Lower leg skin (tissue), 3 donors: ENCODE results near the gene BTNL2.

Experiments used
- POLR2A ChIP-seq, 2 donors: fragments of 450-650 bp; IDR thresholded peaks; one replicate each; pipeline ENCODE4 v1.6.1; 2016 to 2017; ENCODE audit warnings: antibody characterized with exemption in 2 of 2, mild to moderate bottlenecking in 1 of 2, moderate library complexity in 1 of 2
- TF ChIP-seq, protein P1 (sequence below), 3 donors: fragments of 450-650 bp; IDR thresholded peaks; one replicate each; pipeline ENCODE4 v1.5.1; 2016; ENCODE audit warnings: antibody characterized with exemption in 3 of 3, mild to moderate bottlenecking in 3 of 3, moderate library complexity in 2 of 3

- TF ChIP-seq, protein P1, sequence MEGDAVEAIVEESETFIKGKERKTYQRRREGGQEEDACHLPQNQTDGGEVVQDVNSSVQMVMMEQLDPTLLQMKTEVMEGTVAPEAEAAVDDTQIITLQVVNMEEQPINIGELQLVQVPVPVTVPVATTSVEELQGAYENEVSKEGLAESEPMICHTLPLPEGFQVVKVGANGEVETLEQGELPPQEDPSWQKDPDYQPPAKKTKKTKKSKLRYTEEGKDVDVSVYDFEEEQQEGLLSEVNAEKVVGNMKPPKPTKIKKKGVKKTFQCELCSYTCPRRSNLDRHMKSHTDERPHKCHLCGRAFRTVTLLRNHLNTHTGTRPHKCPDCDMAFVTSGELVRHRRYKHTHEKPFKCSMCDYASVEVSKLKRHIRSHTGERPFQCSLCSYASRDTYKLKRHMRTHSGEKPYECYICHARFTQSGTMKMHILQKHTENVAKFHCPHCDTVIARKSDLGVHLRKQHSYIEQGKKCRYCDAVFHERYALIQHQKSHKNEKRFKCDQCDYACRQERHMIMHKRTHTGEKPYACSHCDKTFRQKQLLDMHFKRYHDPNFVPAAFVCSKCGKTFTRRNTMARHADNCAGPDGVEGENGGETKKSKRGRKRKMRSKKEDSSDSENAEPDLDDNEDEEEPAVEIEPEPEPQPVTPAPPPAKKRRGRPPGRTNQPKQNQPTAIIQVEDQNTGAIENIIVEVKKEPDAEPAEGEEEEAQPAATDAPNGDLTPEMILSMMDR (IDR thresholded peaks at IDR 0.05) = no peak
- TF ChIP-seq POLR2A (IDR thresholded peaks at IDR 0.05) = no peak
Measured at GRCh38 chr6:32426338-32426737, 19.4 kb upstream of the BTNL2 start.
